Astrocyte (in vitro differentiated cells and primary cell): Measurements from ENCODE around the gene TEX52. TPM values are rescaled to one million over a fixed set of nuclear protein-coding genes. Genes with fewer than 3 reads are reported as not detected.

ENCODE experiments used
- DNase-seq: peaks from one replicate; pipeline ENCODE4 v3.0.0-alpha.2; 2010; ENCODE audit warnings: low read depth
- FAIRE-seq: peaks from 2 replicates; lab custom pipeline; 2011; peaks lifted over from hg19 to GRCh38; lab: Jason Lieb, UNC
- H2AFZ ChIP-seq: 2 replicates; pipeline ENCODE4 v1.6.0; 2012; ENCODE audit warnings: low read depth, low read length, inconsistent platforms
- H3K27ac ChIP-seq: 2 replicates; pipeline ENCODE4 v1.5.1; 2011; ENCODE audit warnings: low read depth, low read length, inconsistent platforms
- H3K27me3 ChIP-seq: 2 replicates; pipeline ENCODE4 v1.6.0; 2011; ENCODE audit warnings: low read length, inconsistent platforms; ENCODE audit not compliant: insufficient read depth
- H3K36me3 ChIP-seq: 2 replicates; pipeline ENCODE4 v1.5.1; 2011; ENCODE audit warnings: low read length, inconsistent platforms; ENCODE audit not compliant: insufficient read depth
- H3K4me1 ChIP-seq: 2 replicates; pipeline ENCODE4 v1.5.1; 2011; ENCODE audit warnings: low read length, inconsistent platforms; ENCODE audit not compliant: insufficient read depth
- H3K4me2 ChIP-seq: 2 replicates; pipeline ENCODE4 v1.6.0; 2012; ENCODE audit warnings: low read length, inconsistent platforms
- H3K4me3 ChIP-seq: 2 replicates; pipeline ENCODE4 v1.5.1; 2011; ENCODE audit warnings: low read depth, mild to moderate bottlenecking, low read length, inconsistent platforms; ENCODE audit not compliant: insufficient read depth
- H3K79me2 ChIP-seq: 2 replicates; pipeline ENCODE4 v1.6.0; 2012; ENCODE audit warnings: mild to moderate bottlenecking, low read length, inconsistent platforms; ENCODE audit not compliant: insufficient read depth
- H3K9ac ChIP-seq: 2 replicates; pipeline ENCODE4 v1.6.0; 2012; ENCODE audit warnings: mild to moderate bottlenecking, low read length, inconsistent platforms
- H3K9me3 ChIP-seq: 2 replicates; pipeline ENCODE4 v1.5.1; 2012; ENCODE audit warnings: low read depth, mild to moderate bottlenecking, low read length, inconsistent platforms; ENCODE audit not compliant: insufficient read depth
- H4K20me1 ChIP-seq: 2 replicates; pipeline ENCODE4 v1.6.0; 2012; ENCODE audit warnings: low read length, inconsistent platforms; ENCODE audit not compliant: insufficient read depth
- H3K27ac Mint-ChIP-seq: one replicate; pipeline ENCODE4 v1.8.0; 2021; ENCODE audit warnings: mild to moderate bottlenecking, mixed read lengths; ENCODE audit not compliant: unreplicated experiment
- H3K27me3 Mint-ChIP-seq: one replicate; pipeline ENCODE4 v1.8.0; 2021; ENCODE audit warnings: low read depth, mixed read lengths; ENCODE audit not compliant: unreplicated experiment
- H3K36me3 Mint-ChIP-seq: one replicate; pipeline ENCODE4 v1.8.0; 2021; ENCODE audit warnings: low read depth, mixed read lengths; ENCODE audit not compliant: unreplicated experiment
- H3K4me1 Mint-ChIP-seq: one replicate; pipeline ENCODE4 v1.8.0; 2021; ENCODE audit warnings: low read depth, mixed read lengths; ENCODE audit not compliant: unreplicated experiment
- H3K4me3 Mint-ChIP-seq: one replicate; pipeline ENCODE4 v1.8.0; 2021; ENCODE audit warnings: mild to moderate bottlenecking, moderate library complexity, mixed read lengths; ENCODE audit not compliant: unreplicated experiment
- H3K9me3 Mint-ChIP-seq: one replicate; pipeline ENCODE4 v1.8.0; 2021; ENCODE audit warnings: mild to moderate bottlenecking, mixed read lengths; ENCODE audit not compliant: unreplicated experiment
- CTCF ChIP-seq: IDR thresholded peaks from 2 replicates; pipeline ENCODE4 v1.5.1; 2011; ENCODE audit warnings: low read depth, mild to moderate bottlenecking, inconsistent platforms, low read length, moderate library complexity; ENCODE audit not compliant: insufficient read depth
- EZH2 ChIP-seq: IDR thresholded peaks from 2 replicates; pipeline ENCODE4 v1.6.1; 2012; ENCODE audit warnings: mild to moderate bottlenecking, low read length, inconsistent platforms; ENCODE audit not compliant: insufficient read depth
- total RNA-seq: library from RNA; stranded (reverse); gene quantifications from 2 replicates; pipeline ENCODE4 v1.2.1, GENCODE V29; 2021

Gene TEX52
- total RNA-seq, 1 donor from 2014 or later: not detected

GRCh38 chr12:2854669-2855453 is 2.0 kb downstream of the TEX52 start:
- Mint-ChIP-seq H3K9me3 (no peaks in the 10 kb centered on the region), H3K4me3 (no peak overlapping the region), H3K36me3 (peaks cover 4% of the 10 kb centered on the region), H3K27me3 (peaks cover 2% of the 10 kb centered on the region), H3K27ac (no peak overlapping the region), H3K4me1 (peaks cover 4% of the 10 kb centered on the region)
- H3K4me2 ChIP-seq: no peak overlapping the region
- H3K4me3 ChIP-seq: no peak overlapping the region
- TF ChIP-seq EZH2: no peak
- TF ChIP-seq CTCF: no peak
- H3K27ac ChIP-seq: no peak overlapping the region
- no peaks in the 10 kb centered on the region for H3K79me2 ChIP-seq
- peaks cover 3% of the 10 kb centered on the region for H3K4me1 ChIP-seq
- H3K9ac ChIP-seq: no peak overlapping the region
- FAIRE-seq (no peak), DNase-seq (no peak)
- H3K36me3 ChIP-seq: peaks cover 6% of the 10 kb centered on the region
- H3K27me3 ChIP-seq: no peaks in the 10 kb centered on the region
- H3K9me3 ChIP-seq: no peaks in the 10 kb centered on the region
- H4K20me1 ChIP-seq: no peaks in the 10 kb centered on the region
- H2AFZ ChIP-seq: no peak overlapping the region

- FAIRE-seq (peak; percentile 23), DNase-seq (peak; percentile 49)
- Mint-ChIP-seq H3K27ac (no peak overlapping the region), H3K4me1 (peaks cover 15% of the 10 kb centered on the region), H3K27me3 (peaks cover 1% of the 10 kb centered on the region), H3K36me3 (peaks cover 5% of the 10 kb centered on the region), H3K4me3 (peak overlapping the region; percentile 16), H3K9me3 (no peaks in the 10 kb centered on the region)
- TF ChIP-seq EZH2 (no peak), CTCF (peak; percentile 79)
- no peak overlapping the region for H3K4me3 ChIP-seq
- peaks cover 9% of the 10 kb centered on the region for H3K4me1 ChIP-seq
- no peaks in the 10 kb centered on the region for H3K27me3 ChIP-seq
- H2AFZ ChIP-seq: no peak overlapping the region
- H3K4me2 ChIP-seq: no peak overlapping the region
- no peaks in the 10 kb centered on the region for H3K36me3 ChIP-seq
- H3K27ac ChIP-seq: no peak overlapping the region
- no peaks in the 10 kb centered on the region for H4K20me1 ChIP-seq
- H3K9me3 ChIP-seq: no peaks in the 10 kb centered on the region
- no peaks in the 10 kb centered on the region for H3K79me2 ChIP-seq
- no peak overlapping the region for H3K9ac ChIP-seq
Observed at GRCh38 chr12:2853626-2854025, 3.2 kb downstream of the TEX52 start.

GRCh38 chr12:2851931-2852330 is 4.9 kb downstream of the TEX52 start:
- Histone ChIP-seq H3K9me3 (no peaks in the 10 kb centered on the region), H3K4me3 (no peak overlapping the region), H2AFZ (no peak overlapping the region), H3K9ac (no peak overlapping the region), H3K4me2 (no peak overlapping the region), H3K4me1 (peaks cover 9% of the 10 kb centered on the region), H3K27me3 (no peaks in the 10 kb centered on the region), H3K79me2 (no peaks in the 10 kb centered on the region), H3K36me3 (no peaks in the 10 kb centered on the region), H3K27ac (no peak overlapping the region), H4K20me1 (no peaks in the 10 kb centered on the region)
- H3K27ac Mint-ChIP-seq: no peak overlapping the region
- no peak for DNase-seq
- FAIRE-seq: no peak
- TF ChIP-seq EZH2: no peak
- no peak for TF ChIP-seq CTCF
- no peaks in the 10 kb centered on the region for H3K9me3 Mint-ChIP-seq
- H3K36me3 Mint-ChIP-seq: peaks cover 5% of the 10 kb centered on the region
- H3K4me3 Mint-ChIP-seq: no peak overlapping the region
- peaks cover 18% of the 10 kb centered on the region for H3K4me1 Mint-ChIP-seq
- no peaks in the 10 kb centered on the region for H3K27me3 Mint-ChIP-seq
